H1 (cell line): Measurements from ENCODE around the gene DENND11. TPM values are rescaled to one million over a fixed set of nuclear protein-coding genes. Genes with fewer than 3 reads are reported as not detected.

Experiments
- CTCF ChIA-PET: fragments of 300-600 bp; sonication (Branson Sonifier 250); formaldehyde crosslinking; loops from one replicate; lab custom pipeline; 2021; ENCODE audit not compliant: partially characterized antibody; lab: Charles Lee
- POLR2A ChIA-PET: fragments of 300-600 bp; sonication (Branson Sonifier 250); formaldehyde crosslinking; loops from one replicate; lab custom pipeline; 2021; ENCODE audit warnings: inconsistent platforms; ENCODE audit not compliant: partially characterized antibody; lab: Charles Lee
- DNase-seq, 2 experiments: peaks; one replicate each; pipeline versions ENCODE4 v3.0.0 to v3.0.0-alpha.2; 2010 to 2022; ENCODE audit warnings: low spot score in 2 of 2, low read depth in 1 of 2, mixed read lengths in 1 of 2
- FAIRE-seq: peaks from 2 replicates; lab custom pipeline; 2011; peaks lifted over from hg19 to GRCh38; lab: Jason Lieb, UNC
- H2AFZ ChIP-seq: 2 replicates; pipeline ENCODE4 v1.8.1; 2012; ENCODE audit warnings: low read length, inconsistent platforms
- H2AK5ac ChIP-seq: 2 replicates; pipeline ENCODE4 v1.6.1; 2013; ENCODE audit warnings: low read depth, low read length
- H2BK120ac ChIP-seq: replicated peaks from 2 replicates; pipeline ENCODE3; 2013; ENCODE audit warnings: low read depth, low read length, inconsistent platforms
- H2BK12ac ChIP-seq: 2 replicates; pipeline ENCODE4 v1.6.1; 2013; ENCODE audit warnings: low read depth, low read length
- H2BK15ac ChIP-seq: 2 replicates; pipeline ENCODE4 v1.6.1; 2013; ENCODE audit warnings: low read length
- H2BK20ac ChIP-seq: 2 replicates; pipeline ENCODE4 v1.6.1; 2013; ENCODE audit warnings: low read length
- H2BK5ac ChIP-seq: 2 replicates; pipeline ENCODE4 v1.6.1; 2013; ENCODE audit warnings: low read depth, low read length
- H3K14ac ChIP-seq: 2 replicates; pipeline ENCODE4 v1.6.1; 2013; ENCODE audit warnings: inconsistent platforms; ENCODE audit not compliant: insufficient read length
- H3K18ac ChIP-seq: 2 replicates; pipeline ENCODE4 v1.6.1; 2013; ENCODE audit warnings: low read length; ENCODE audit errors: extremely low read depth
- H3K23ac ChIP-seq: 2 replicates; pipeline ENCODE4 v1.6.1; 2013; ENCODE audit warnings: inconsistent platforms; ENCODE audit not compliant: insufficient read length
- H3K23me2 ChIP-seq: 2 replicates; pipeline ENCODE4 v1.6.1; 2013; ENCODE audit warnings: low read depth, low read length
- H3K27ac ChIP-seq: 2 replicates; pipeline ENCODE4 v1.6.1; 2011; ENCODE audit warnings: low read depth, low read length, inconsistent platforms
- H3K27me3 ChIP-seq, 4 experiments: replicated peaks in 1 of 4; 1 replicate in 1 of 4; 2 replicates in 3 of 4; pipeline versions ENCODE4 v1.6.1 to v1.8.1; 2011 to 2013; ENCODE audit warnings: low read length in 3 of 4, mild to moderate bottlenecking in 3 of 4, inconsistent platforms in 2 of 4, mixed read lengths in 2 of 4, moderate library complexity in 1 of 4; ENCODE audit not compliant: control insufficient read depth in 3 of 4, insufficient read depth in 3 of 4; ENCODE audit errors: extremely low read depth in 1 of 4
- H3K36me3 ChIP-seq, 4 experiments: 2 replicates each; pipeline versions ENCODE4 v1.6.1 to v1.8.1; 2011 to 2013; ENCODE audit warnings: mild to moderate bottlenecking in 4 of 4, low read length in 3 of 4, moderate library complexity in 2 of 4, control low read depth in 1 of 4, inconsistent platforms in 1 of 4; ENCODE audit not compliant: insufficient read depth in 4 of 4, control insufficient read depth in 2 of 4
- H3K4ac ChIP-seq: replicated peaks from 2 replicates; pipeline ENCODE3; 2013; ENCODE audit warnings: low read length, low read depth, mixed read lengths, inconsistent platforms; ENCODE audit not compliant: insufficient read length
- H3K4me1 ChIP-seq, 4 experiments: replicated peaks in 1 of 4; 1 replicate in 1 of 4; 2 replicates in 3 of 4; pipeline versions ENCODE4 v1.6.1 to v1.8.1; 2011 to 2013; ENCODE audit warnings: low read length in 3 of 4, inconsistent platforms in 2 of 4, mixed read lengths in 1 of 4; ENCODE audit not compliant: insufficient read depth in 4 of 4, control insufficient read depth in 3 of 4
- H3K4me2 ChIP-seq, 2 experiments: 2 replicates each; pipeline versions ENCODE4 v1.6.1 to v1.8.1; 2011 to 2013; ENCODE audit warnings: low read depth in 2 of 2, low read length in 2 of 2, control low read depth in 1 of 2, inconsistent platforms in 1 of 2, mild to moderate bottlenecking in 1 of 2; ENCODE audit not compliant: insufficient read depth in 1 of 2
- H3K4me3 ChIP-seq, 4 experiments: fragments of 200-600, 300-600 bp in 1 of 4; sonication (generic), shearing (Covaris generic), sonication (Bioruptor Twin) in 1 of 4; 2 replicates each; pipeline versions ENCODE4 v1.5.1 to v1.8.1; 2011 to 2016; ENCODE audit warnings: low read length in 4 of 4, low read depth in 3 of 4, control low read depth in 2 of 4, inconsistent platforms in 2 of 4, mild to moderate bottlenecking in 2 of 4, mixed read lengths in 1 of 4, moderate library complexity in 1 of 4; ENCODE audit not compliant: insufficient read depth in 2 of 4; ENCODE audit errors: extremely low read depth in 1 of 4
- H3K56ac ChIP-seq: replicated peaks from 2 replicates; pipeline ENCODE3; 2013; ENCODE audit warnings: low read depth, mild to moderate bottlenecking, mixed read lengths, low read length, inconsistent platforms; ENCODE audit not compliant: insufficient read length
- H3K79me1 ChIP-seq: 2 replicates; pipeline ENCODE4 v1.6.1; 2013; ENCODE audit warnings: low read depth, low read length, control low read depth
- H3K79me2 ChIP-seq, 2 experiments: 2 replicates each; pipeline versions ENCODE4 v1.6.1 to v1.8.1; 2012 to 2013; ENCODE audit warnings: low read length in 2 of 2, mild to moderate bottlenecking in 2 of 2, inconsistent platforms in 1 of 2; ENCODE audit not compliant: insufficient read depth in 2 of 2, control insufficient read depth in 1 of 2
- H3K9ac ChIP-seq, 4 experiments: replicated peaks in 1 of 4; 1 replicate in 1 of 4; 2 replicates in 3 of 4; pipeline versions ENCODE4 v1.6.1 to v1.8.1; 2011 to 2013; ENCODE audit warnings: low read depth in 3 of 4, low read length in 3 of 4, control low read depth in 2 of 4, mild to moderate bottlenecking in 2 of 4, moderate library complexity in 2 of 4, inconsistent platforms in 1 of 4; ENCODE audit errors: extremely low read depth in 1 of 4
- H3K9me3 ChIP-seq, 2 experiments: 2 replicates each; pipeline versions ENCODE4 v1.6.1 to v1.8.1; 2012 to 2013; ENCODE audit warnings: mild to moderate bottlenecking in 2 of 2, moderate library complexity in 2 of 2, control low read depth in 1 of 2, inconsistent platforms in 1 of 2, low read depth in 1 of 2, low read length in 1 of 2, mixed read lengths in 1 of 2; ENCODE audit not compliant: insufficient read depth in 2 of 2
- H4K20me1 ChIP-seq, 2 experiments: replicated peaks in 1 of 2; 2 replicates each; pipeline versions ENCODE3 to v1.8.1; 2011 to 2013; ENCODE audit warnings: inconsistent platforms in 2 of 2, low read length in 2 of 2, mild to moderate bottlenecking in 1 of 2; ENCODE audit not compliant: insufficient read depth in 2 of 2, control insufficient read depth in 1 of 2
- H4K5ac ChIP-seq: 2 replicates; pipeline ENCODE4 v1.6.1; 2013; ENCODE audit warnings: low read length, low read depth, mixed read lengths, inconsistent platforms; ENCODE audit not compliant: insufficient read length
- H4K8ac ChIP-seq: 2 replicates; pipeline ENCODE4 v1.8.0; 2013; ENCODE audit warnings: mild to moderate bottlenecking, moderate library complexity, low read length, inconsistent platforms; ENCODE audit not compliant: insufficient read depth; ENCODE audit errors: extremely low read depth
- H4K91ac ChIP-seq: replicated peaks from 2 replicates; pipeline ENCODE3; 2013; ENCODE audit warnings: low read length, mixed read lengths, inconsistent platforms; ENCODE audit not compliant: insufficient read length
- CEBPB ChIP-seq: IDR thresholded peaks from 2 replicates; pipeline ENCODE4 v1.6.1; 2012; ENCODE audit warnings: low read depth, low read length
- HDAC6 ChIP-seq: IDR thresholded peaks from one replicate; pipeline ENCODE4 v1.7.1; 2012; ENCODE audit warnings: low read depth, mild to moderate bottlenecking, inconsistent platforms, low read length, moderate library complexity
- NRF1 ChIP-seq: IDR thresholded peaks from 2 replicates; pipeline ENCODE4 v1.6.1; 2011; ENCODE audit warnings: mild to moderate bottlenecking, low read depth, low read length, improper control_type of control experiment
- SIX5 ChIP-seq: IDR thresholded peaks from 2 replicates; pipeline ENCODE4 v1.6.1; 2011; ENCODE audit warnings: mild to moderate bottlenecking, low read depth, low read length
- TAF1 ChIP-seq: IDR thresholded peaks from 2 replicates; pipeline ENCODE4 v1.6.1; 2011; ENCODE audit warnings: mild to moderate bottlenecking, low read depth, low read length
- WGBS, 2 experiments: shearing (Covaris generic) in 1 of 2; methylation state at CpG; one replicate each; pipeline versions ENCODE4 v1.1.6 to v1.1.7; 2013 to 2015; ENCODE audit warnings: low lambda C conversion rate in 2 of 2, mixed read lengths in 2 of 2, inconsistent platforms in 1 of 2, low coverage in 1 of 2, missing lambda C conversion rate in 1 of 2; ENCODE audit not compliant: insufficient replicate concordance in 2 of 2, insufficient coverage in 1 of 2, insufficient read length in 1 of 2; ENCODE audit errors: extremely low coverage in 1 of 2, missing lambda C conversion rate in 1 of 2; 5-methylcytosine and 5-hydroxymethylcytosine counted together
- polyA plus RNA-seq, 7 experiments: library from polyadenylated mRNA; depleted of rRNA in 3 of 7; stranded (reverse) in 5 of 7; unstranded in 2 of 7; fragments of >200 nt in 5 of 7; fragments of 200-250 nt in 2 of 7; gene quantifications; 1 replicate in 5 of 7; 2 replicates in 1 of 7; 4 replicates in 1 of 7; pipeline versions ENCODE4 v1.2.1 to v1.2.3, GENCODE V29; 2011 to 2013; ENCODE audit warnings: missing spikeins in 2 of 7, mixed read lengths in 2 of 7
- total RNA-seq: library from RNA; stranded (reverse); fragmentation: NEBNext Ultra II Directional; extraction: Animal tissue kit (Norgen Biotek cat#: 25700); gene quantifications from 2 replicates; pipeline ENCODE4 v1.2.1, GENCODE V29; 2021

The DENND11 gene
- total and polyA plus RNA-seq, 2 of the 8 experiments (the other 6 are each of a cell fraction or from before 2014, with no cell fraction given), result 8.0 to 26.8 TPM

DNA sequence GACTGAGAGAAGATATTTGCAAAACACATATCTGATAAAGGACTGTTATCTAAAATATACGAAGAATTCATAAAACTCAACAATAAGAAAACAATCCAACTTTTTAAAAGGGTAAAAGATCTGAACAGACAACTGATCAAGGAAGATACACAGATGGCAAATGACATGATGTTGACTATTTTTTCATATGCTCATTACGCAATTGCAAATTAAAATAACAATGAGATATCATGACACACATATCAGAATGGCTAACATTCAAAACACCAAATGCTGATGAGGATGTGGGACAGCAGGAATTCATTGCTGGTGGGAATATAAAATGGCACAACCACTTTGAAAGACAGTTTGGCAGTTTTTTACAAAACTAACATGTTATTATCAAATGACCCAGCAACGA lies 8.9 kb downstream of the DENND11 start:
- Histone ChIP-seq H3K23me2 (no peaks in the 10 kb centered on the region), H3K18ac (no peak overlapping the region), H2BK12ac (no peak overlapping the region), H3K9me3 (no peaks in the 10 kb centered on the region), H2AK5ac (no peak overlapping the region), H3K27me3 (no peaks in the 10 kb centered on the region), H3K4ac (no peak overlapping the region), H4K5ac (no peak overlapping the region), H2BK15ac (no peak overlapping the region), H3K56ac (no peak overlapping the region), H4K20me1 (peaks cover 0 to 8% of the 10 kb centered on the region in 2 experiments), H3K79me2 (peaks cover 0 to 70% of the 10 kb centered on the region in 2 experiments; a peak in 2 of 4 replicates), H4K91ac (no peak overlapping the region), H3K14ac (no peak overlapping the region), H3K23ac (no peak overlapping the region), H3K4me3 (no peak overlapping the region), H4K8ac (no peak overlapping the region), H2BK5ac (no peak overlapping the region), H3K4me2 (no peak overlapping the region), H3K27ac (no peak overlapping the region), H3K9ac (no peak overlapping the region), H2BK20ac (no peak overlapping the region), H3K36me3 (no peaks in the 10 kb centered on the region; a peak in 1 of 8 replicates), H2BK120ac (no peak overlapping the region), H3K79me1 (peaks cover 2% of the 10 kb centered on the region; the same call in 1 of the 2 replicates), H3K4me1 (peaks cover 0 to 21% (median 10%) of the 10 kb centered on the region in 4 experiments; a peak in 5 of 7 replicates), H2AFZ (no peak overlapping the region)
- ChIA-PET POLR2A (no interaction called here), CTCF (interaction anchor here (0.9 to 1.4 kb wide), 2 partner anchors 39 to 44 kb away, joined by 3 to 4 read pairs; no protein-coding TSS in a partner anchor)
- TF ChIP-seq CEBPB (peak; percentile 44; the same call in 1 of the 2 replicates), SIX5 (no peak), NRF1 (no peak), HDAC6 (no peak), TAF1 (no peak)
- 85% methylated on average over 3 of the region's 3 CpGs; no CpG with 5 or more reads in 1 of the 2 experiments for WGBS, 2 experiments
- DNase-seq (no peak), FAIRE-seq (no peak)
